ENCODE results near the gene ITGA6.

DNA sequence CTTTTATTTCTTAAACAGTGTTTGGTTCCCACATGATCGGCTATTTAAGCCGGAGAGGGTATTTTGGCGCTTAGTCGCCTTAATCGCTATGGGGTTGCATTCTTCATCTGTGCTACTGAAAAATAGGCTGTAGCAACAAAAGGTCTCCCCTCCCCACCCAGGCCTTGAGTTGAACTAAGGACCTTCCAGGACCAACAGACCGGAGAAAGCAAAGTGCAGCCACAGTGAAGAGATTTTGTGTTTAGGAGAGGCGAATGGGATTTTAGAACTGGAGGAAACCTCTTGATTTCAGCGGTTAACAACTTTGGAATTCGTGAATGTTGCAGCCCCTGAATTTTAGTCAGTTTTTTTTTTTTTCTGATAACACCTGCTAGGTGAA, 1.4 kb downstream of the ITGA6 start:
- TF ChIP-seq, protein P1, sequence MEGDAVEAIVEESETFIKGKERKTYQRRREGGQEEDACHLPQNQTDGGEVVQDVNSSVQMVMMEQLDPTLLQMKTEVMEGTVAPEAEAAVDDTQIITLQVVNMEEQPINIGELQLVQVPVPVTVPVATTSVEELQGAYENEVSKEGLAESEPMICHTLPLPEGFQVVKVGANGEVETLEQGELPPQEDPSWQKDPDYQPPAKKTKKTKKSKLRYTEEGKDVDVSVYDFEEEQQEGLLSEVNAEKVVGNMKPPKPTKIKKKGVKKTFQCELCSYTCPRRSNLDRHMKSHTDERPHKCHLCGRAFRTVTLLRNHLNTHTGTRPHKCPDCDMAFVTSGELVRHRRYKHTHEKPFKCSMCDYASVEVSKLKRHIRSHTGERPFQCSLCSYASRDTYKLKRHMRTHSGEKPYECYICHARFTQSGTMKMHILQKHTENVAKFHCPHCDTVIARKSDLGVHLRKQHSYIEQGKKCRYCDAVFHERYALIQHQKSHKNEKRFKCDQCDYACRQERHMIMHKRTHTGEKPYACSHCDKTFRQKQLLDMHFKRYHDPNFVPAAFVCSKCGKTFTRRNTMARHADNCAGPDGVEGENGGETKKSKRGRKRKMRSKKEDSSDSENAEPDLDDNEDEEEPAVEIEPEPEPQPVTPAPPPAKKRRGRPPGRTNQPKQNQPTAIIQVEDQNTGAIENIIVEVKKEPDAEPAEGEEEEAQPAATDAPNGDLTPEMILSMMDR (IDR thresholded peaks at IDR 0.05): no peak
- TF ChIP-seq, protein P2, sequence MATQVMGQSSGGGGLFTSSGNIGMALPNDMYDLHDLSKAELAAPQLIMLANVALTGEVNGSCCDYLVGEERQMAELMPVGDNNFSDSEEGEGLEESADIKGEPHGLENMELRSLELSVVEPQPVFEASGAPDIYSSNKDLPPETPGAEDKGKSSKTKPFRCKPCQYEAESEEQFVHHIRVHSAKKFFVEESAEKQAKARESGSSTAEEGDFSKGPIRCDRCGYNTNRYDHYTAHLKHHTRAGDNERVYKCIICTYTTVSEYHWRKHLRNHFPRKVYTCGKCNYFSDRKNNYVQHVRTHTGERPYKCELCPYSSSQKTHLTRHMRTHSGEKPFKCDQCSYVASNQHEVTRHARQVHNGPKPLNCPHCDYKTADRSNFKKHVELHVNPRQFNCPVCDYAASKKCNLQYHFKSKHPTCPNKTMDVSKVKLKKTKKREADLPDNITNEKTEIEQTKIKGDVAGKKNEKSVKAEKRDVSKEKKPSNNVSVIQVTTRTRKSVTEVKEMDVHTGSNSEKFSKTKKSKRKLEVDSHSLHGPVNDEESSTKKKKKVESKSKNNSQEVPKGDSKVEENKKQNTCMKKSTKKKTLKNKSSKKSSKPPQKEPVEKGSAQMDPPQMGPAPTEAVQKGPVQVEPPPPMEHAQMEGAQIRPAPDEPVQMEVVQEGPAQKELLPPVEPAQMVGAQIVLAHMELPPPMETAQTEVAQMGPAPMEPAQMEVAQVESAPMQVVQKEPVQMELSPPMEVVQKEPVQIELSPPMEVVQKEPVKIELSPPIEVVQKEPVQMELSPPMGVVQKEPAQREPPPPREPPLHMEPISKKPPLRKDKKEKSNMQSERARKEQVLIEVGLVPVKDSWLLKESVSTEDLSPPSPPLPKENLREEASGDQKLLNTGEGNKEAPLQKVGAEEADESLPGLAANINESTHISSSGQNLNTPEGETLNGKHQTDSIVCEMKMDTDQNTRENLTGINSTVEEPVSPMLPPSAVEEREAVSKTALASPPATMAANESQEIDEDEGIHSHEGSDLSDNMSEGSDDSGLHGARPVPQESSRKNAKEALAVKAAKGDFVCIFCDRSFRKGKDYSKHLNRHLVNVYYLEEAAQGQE (IDR thresholded peaks at IDR 0.05): no peak
- TF ChIP-seq, protein P3, sequence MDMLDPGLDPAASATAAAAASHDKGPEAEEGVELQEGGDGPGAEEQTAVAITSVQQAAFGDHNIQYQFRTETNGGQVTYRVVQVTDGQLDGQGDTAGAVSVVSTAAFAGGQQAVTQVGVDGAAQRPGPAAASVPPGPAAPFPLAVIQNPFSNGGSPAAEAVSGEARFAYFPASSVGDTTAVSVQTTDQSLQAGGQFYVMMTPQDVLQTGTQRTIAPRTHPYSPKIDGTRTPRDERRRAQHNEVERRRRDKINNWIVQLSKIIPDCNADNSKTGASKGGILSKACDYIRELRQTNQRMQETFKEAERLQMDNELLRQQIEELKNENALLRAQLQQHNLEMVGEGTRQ (IDR thresholded peaks at IDR 0.05): no peak
- TF ChIP-seq MAX (IDR thresholded peaks at IDR 0.05) (no peak), RAD21 (conservative IDR thresholded peaks at IDR 0.05 in 1 of 2, IDR thresholded peaks at IDR 0.05 in 1 of 2) (no peak), CBX8 (IDR thresholded peaks at IDR 0.05) (no peak), CEBPB (IDR thresholded peaks at IDR 0.05) (no peak), POLR2A (IDR thresholded peaks at IDR 0.05; ENCODE audit: low read length) (no peak)

Measured in A549 (cell line).